OCI-M2 (cell line): ENCODE data around the gene STMND1.

Experiments used
- DNase-seq: peaks from one replicate; lab custom pipeline; 2025; ENCODE audit not compliant: unreplicated experiment; lab: John Stamatoyannopoulos, UW

STMND1 gene

GRCh38 chr6:17157617-17158016, 55.8 kb downstream of the STMND1 start:
- no peak for DNase-seq

DNA sequence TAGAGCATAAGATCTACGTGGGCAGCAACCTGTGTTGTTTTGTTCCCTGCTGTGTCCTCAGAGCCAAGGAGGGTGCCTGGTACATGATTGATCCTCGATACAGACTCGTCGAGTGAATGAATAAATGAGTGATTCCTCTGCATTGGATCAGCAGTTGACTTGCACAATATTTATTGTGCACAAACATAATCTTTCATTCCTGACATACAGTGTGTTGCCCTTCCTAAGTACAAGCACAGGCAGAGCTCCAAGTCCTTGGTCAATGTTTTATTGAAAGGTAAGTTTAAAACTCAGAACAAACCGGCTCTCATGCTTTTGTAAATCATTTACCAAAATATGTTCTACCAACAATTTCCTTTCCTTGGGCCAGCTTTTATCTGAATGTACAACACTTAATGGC, 57.4 kb downstream of the STMND1 start:
- no peak for DNase-seq

DNA sequence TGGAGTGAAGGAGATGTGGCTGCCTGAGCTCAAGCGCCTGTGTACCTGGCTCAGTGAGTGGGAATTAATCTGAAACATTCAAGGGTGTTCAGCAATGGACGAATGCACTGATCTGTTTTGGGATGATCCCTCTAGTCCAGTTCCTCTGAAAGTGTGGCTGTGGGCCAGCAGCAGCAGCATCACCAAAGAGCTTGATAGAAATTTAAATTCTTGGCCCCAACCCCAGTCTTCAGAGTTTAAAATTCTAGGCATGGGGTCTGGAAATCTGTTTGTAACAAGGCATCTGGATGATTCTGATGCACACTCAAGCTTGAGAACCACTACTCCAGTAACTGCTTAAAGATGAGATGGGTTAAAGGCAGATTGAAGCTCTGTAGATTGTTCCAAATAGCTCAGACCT, 59.2 kb downstream of the STMND1 start:
- DNase-seq, result no peak

GRCh38 chr6:17165383-17165782, 63.5 kb downstream of the STMND1 start:
- DNase-seq, result no peak

- no peak for DNase-seq
Observed at GRCh38 chr6:17167327-17167979, 65.6 kb downstream of the STMND1 start.

GRCh38 chr6:17169291-17169690, 67.4 kb downstream of the STMND1 start:
- DNase-seq, result no peak

- no peak for DNase-seq
Observed at GRCh38 chr6:17169711-17170110, 67.9 kb downstream of the STMND1 start.

DNA sequence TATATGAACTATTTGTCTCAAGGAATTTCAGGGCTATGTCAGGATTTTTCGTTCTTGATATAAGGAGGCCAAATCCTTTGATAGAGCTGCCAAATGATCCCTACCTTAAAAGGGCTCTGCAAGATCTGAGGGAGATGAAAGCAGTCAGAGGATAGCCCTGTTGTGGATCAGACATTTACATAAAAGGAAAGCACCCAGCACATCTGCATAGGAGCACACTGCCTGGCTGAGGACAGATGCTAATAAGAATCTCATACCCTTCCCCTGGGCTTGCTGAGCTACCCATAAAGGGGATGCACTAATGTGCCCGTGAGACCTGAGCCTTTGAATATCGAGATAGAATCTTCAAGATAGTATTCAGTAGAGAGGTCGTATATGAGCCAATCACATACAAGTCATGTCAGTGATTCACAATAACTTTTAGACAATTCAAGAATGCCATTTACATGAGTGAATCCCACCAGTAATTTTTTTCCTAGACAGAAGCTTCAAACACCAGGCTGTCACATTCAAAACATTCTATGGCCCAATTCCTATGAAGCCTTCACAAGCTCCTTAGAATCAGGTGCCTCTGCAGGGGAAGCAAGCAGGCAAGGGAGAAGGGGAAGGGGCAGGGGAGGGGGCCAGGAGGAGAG, 71.1 kb downstream of the STMND1 start:
- no peak for DNase-seq

DNA sequence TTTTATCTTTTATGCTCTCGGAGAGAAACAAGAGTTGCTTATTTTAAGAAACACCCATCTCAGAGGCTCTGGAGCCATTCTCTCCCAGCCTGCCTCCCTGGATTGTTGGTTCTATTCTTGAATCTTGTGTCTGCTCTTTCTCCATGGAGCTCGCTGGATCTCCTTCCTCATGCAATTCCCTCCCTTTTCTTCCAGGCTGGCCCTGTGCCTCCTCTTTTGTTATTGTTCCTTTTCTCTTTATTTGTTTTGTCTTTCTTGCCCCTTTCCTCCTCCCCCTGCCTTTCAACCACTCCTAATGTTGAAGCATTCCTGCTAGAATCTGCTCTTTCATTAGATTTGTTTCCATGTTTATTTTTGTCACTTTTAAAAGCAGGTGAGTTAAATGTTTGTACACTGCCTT, 76.5 kb downstream of the STMND1 start:
- no peak for DNase-seq

DNA sequence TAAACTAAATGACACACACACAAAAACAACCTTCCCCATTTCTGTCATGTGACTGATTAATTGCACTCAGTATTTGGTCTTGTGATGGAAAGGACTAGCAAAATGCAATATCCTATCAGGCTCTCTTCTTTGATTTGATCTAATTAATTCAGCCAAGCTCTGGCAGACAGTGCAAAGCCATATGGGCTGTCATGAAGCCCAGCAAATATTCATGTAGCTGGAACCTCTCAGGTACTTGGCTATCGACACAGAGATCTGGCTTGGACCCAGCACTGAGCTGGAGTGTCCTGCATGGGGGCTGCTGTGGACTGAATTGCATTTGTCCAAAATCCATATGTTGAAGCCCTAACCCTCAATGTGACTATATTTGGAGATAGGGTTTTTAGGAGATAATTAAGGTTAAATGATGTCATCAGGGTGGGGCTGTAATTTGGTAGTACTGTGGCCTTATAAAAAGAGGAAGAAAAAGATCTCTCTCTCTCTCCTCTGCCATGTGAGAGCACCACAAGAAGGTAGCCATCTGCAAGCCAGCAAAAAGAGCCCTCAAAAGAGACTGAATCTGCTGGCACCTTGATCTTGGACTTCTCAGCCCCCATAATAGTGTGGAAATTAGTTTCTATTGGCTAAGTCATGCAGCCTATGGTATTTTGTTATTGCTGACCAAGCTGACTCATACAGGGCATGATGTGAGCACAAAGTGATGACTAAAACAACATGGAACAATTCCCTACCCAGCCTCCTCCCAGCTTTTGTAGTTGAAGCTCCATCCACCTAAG, 77.1 kb downstream of the STMND1 start:
- no peak for DNase-seq

DNA sequence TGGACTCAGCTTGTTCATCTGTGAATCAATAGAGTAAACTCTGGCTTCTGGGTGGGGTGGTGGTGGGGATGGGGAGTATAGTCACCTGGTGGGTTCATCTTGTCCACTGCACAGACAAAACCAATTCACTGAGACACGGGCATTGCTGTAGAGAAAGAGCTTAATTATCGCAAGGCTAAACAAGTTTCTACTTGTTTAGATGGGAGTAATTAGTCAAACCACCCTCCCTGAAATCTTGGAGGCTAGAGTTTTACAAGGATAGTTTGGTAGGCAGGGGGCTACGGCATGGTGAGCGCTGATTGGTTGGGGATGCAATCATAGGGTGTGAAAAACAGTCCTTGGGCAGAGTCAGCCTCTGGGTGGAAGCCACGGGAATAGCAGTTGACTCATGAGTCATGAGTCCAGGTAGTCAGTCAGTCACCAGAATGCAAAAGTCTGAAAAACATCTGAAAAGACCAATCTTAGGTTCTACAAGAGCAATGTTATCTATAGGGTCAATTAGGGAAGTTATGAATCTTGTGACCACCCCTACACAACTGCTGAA, 77.8 kb downstream of the STMND1 start:
- DNase-seq, result no peak
